ENCODE results near the gene CRACDL. TPM values are rescaled to one million over a fixed set of nuclear protein-coding genes. Genes with fewer than 3 reads are reported as not detected.

The CRACDL gene
- total and polyA plus RNA-seq, 2 donors (not counting 1 experiment from before 2014, with no cell fraction given): 0.25 TPM; not detected in 1

- H3K27ac Mint-ChIP-seq: no peak overlapping the region
- Histone ChIP-seq H3K36me3 (replicated peaks in 1 of 2; ENCODE audit: control extremely low read depth in 1 of 2, control insufficient read depth in 1 of 2, extremely low read depth in 1 of 2, insufficient read depth in 2 of 2, low read length in 1 of 2) (no peaks in the 10 kb centered on the region), H3K27ac (ENCODE audit: low read length in 2 of 2) (no peak overlapping the region), H3K27me3 (replicated peaks in 1 of 4; ENCODE audit: control extremely low read depth in 1 of 4, control insufficient read depth in 3 of 4, insufficient read depth in 4 of 4, low read length in 3 of 4) (peaks cover 0 to 15% (median 0%) of the 10 kb centered on the region in 4 experiments), H3K4me2 (replicated peaks; ENCODE audit: low read depth, low read length, poor library complexity, severe bottlenecking) (no peak overlapping the region), H2AFZ (ENCODE audit: insufficient read depth, low read depth, low read length, poor library complexity, severe bottlenecking) (no peak overlapping the region), H3K79me2 (ENCODE audit: control insufficient read depth, insufficient read depth, low read length) (no peaks in the 10 kb centered on the region), H3K4me3 (ENCODE audit: control extremely low read depth in 1 of 5, extremely low read depth in 1 of 5, insufficient read depth in 1 of 5, low read depth in 2 of 5, low read length in 4 of 5) (no peak overlapping the region), H3K4me1 (ENCODE audit: control insufficient read depth in 2 of 2, insufficient read depth in 2 of 2, low read length in 2 of 2) (peaks cover 19 to 28% of the 10 kb centered on the region in 2 donors), H3K9ac (ENCODE audit: low read length) (no peak overlapping the region), H4K20me1 (ENCODE audit: control insufficient read depth, insufficient read depth, low read length, poor library complexity, severe bottlenecking) (no peaks in the 10 kb centered on the region), H3K9me3 (ENCODE audit: control extremely low read depth in 1 of 3, control insufficient read depth in 2 of 3, insufficient read depth in 1 of 3, low read length in 2 of 3) (peaks cover 0 to 4% (median 0%) of the 10 kb centered on the region in 3 donors)
- TF ChIP-seq EZH2 (IDR thresholded peaks at IDR 0.05; ENCODE audit: borderline replicate concordance, insufficient read depth, low read depth, low read length, poor library complexity, severe bottlenecking): no peak
- TF ChIP-seq, protein P1, sequence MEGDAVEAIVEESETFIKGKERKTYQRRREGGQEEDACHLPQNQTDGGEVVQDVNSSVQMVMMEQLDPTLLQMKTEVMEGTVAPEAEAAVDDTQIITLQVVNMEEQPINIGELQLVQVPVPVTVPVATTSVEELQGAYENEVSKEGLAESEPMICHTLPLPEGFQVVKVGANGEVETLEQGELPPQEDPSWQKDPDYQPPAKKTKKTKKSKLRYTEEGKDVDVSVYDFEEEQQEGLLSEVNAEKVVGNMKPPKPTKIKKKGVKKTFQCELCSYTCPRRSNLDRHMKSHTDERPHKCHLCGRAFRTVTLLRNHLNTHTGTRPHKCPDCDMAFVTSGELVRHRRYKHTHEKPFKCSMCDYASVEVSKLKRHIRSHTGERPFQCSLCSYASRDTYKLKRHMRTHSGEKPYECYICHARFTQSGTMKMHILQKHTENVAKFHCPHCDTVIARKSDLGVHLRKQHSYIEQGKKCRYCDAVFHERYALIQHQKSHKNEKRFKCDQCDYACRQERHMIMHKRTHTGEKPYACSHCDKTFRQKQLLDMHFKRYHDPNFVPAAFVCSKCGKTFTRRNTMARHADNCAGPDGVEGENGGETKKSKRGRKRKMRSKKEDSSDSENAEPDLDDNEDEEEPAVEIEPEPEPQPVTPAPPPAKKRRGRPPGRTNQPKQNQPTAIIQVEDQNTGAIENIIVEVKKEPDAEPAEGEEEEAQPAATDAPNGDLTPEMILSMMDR (IDR thresholded peaks at IDR 0.05): no peak
- ChIA-PET POLR2A (no interaction called here), CTCF (no interaction called here)
- H3K4me3 Mint-ChIP-seq: peak overlapping the region; percentile 14
- peaks cover 7% of the 10 kb centered on the region for H3K27me3 Mint-ChIP-seq
- ATAC-seq (ENCODE audit: low read depth): no peak
- DNase-seq: no peak
- intact Hi-C loops (cut with micrococcal nuclease): no loop called here
- peaks cover 32% of the 10 kb centered on the region for H3K4me1 Mint-ChIP-seq
- no peaks in the 10 kb centered on the region for H3K9me3 Mint-ChIP-seq (ENCODE audit: insufficient read depth)
- WGBS (ENCODE audit: insufficient coverage): 100% methylated on average over 1 of the region's 5 CpGs
Measured at GRCh38 chr2:98773169-98773568, 162.9 kb downstream of the CRACDL start.

DNA sequence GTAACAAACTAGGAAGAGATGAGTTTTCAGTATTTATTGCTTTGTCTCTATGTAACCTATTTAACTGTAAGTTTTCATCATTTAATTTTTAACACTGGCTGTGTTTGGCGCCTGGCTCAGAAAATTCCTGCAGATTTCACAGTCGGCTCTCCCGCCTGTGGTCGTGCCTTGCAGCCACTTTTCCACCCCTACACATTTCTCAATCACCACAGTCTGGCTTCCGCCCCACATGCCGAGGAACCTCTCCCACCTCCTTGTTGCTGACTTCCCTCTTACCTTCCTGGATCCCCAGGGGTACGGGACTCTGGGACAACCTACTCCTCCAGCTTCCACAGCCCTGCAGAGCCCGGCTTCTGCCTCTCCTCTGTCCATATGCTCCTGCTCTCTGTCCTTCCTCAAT is 163.5 kb downstream of the CRACDL start:
- H3K4me1 ChIP-seq (ENCODE audit: control insufficient read depth in 2 of 2, insufficient read depth in 2 of 2, low read length in 2 of 2): peaks cover 19 to 28% of the 10 kb centered on the region in 2 donors

More for the DNA sequence above, 163.5 kb downstream of the CRACDL start:
- 92% methylated on average over 8 of the region's 8 CpGs for WGBS (ENCODE audit: insufficient coverage)
- Histone ChIP-seq H3K36me3 (replicated peaks in 1 of 2; ENCODE audit: control extremely low read depth in 1 of 2, control insufficient read depth in 1 of 2, extremely low read depth in 1 of 2, insufficient read depth in 2 of 2, low read length in 1 of 2) (no peaks in the 10 kb centered on the region), H3K4me2 (replicated peaks; ENCODE audit: low read depth, low read length, poor library complexity, severe bottlenecking) (peak overlapping the region; percentile 73), H3K9ac (ENCODE audit: low read length) (no peak overlapping the region), H2AFZ (ENCODE audit: insufficient read depth, low read depth, low read length, poor library complexity, severe bottlenecking) (peak overlapping the region; percentile 77), H3K4me3 (ENCODE audit: control extremely low read depth in 1 of 5, extremely low read depth in 1 of 5, insufficient read depth in 1 of 5, low read depth in 2 of 5, low read length in 4 of 5) (peak overlapping the region in 2 of 5 experiments; percentile 16 to 62), H3K27ac (ENCODE audit: low read length in 2 of 2) (no peak overlapping the region), H3K27me3 (replicated peaks in 1 of 4; ENCODE audit: control extremely low read depth in 1 of 4, control insufficient read depth in 3 of 4, insufficient read depth in 4 of 4, low read length in 3 of 4) (peaks cover 0 to 19% (median 0%) of the 10 kb centered on the region in 4 experiments), H3K79me2 (ENCODE audit: control insufficient read depth, insufficient read depth, low read length) (no peaks in the 10 kb centered on the region), H4K20me1 (ENCODE audit: control insufficient read depth, insufficient read depth, low read length, poor library complexity, severe bottlenecking) (no peaks in the 10 kb centered on the region), H3K9me3 (ENCODE audit: control extremely low read depth in 1 of 3, control insufficient read depth in 2 of 3, insufficient read depth in 1 of 3, low read length in 2 of 3) (peaks cover 0 to 4% (median 0%) of the 10 kb centered on the region in 3 donors)
- peak overlapping the region; percentile 74 for H3K27ac Mint-ChIP-seq
- H3K27me3 Mint-ChIP-seq: peaks cover 7% of the 10 kb centered on the region
- intact Hi-C loops (cut with micrococcal nuclease): no loop called here
- TF ChIP-seq EZH2 (IDR thresholded peaks at IDR 0.05; ENCODE audit: borderline replicate concordance, insufficient read depth, low read depth, low read length, poor library complexity, severe bottlenecking): no peak
- TF ChIP-seq, protein P1 (IDR thresholded peaks at IDR 0.05): no peak
- DNase-seq (no peak), ATAC-seq (ENCODE audit: low read depth) (no peak)
- H3K4me3 Mint-ChIP-seq: peak overlapping the region; percentile 82
- CTCF ChIA-PET: interaction anchor here (1.7 kb wide), 1 partner anchor 42 kb away, joined by 5 read pairs; no protein-coding TSS in a partner anchor
- POLR2A ChIA-PET: no interaction called here
- peaks cover 32% of the 10 kb centered on the region for H3K4me1 Mint-ChIP-seq
- no peaks in the 10 kb centered on the region for H3K9me3 Mint-ChIP-seq (ENCODE audit: insufficient read depth)

Measured in B cell (primary cell).